Testis (tissue), 3 donors: ENCODE results near the gene DOCK11. TPM values are rescaled to one million over a fixed set of nuclear protein-coding genes. Genes with fewer than 3 reads are reported as not detected.
"Not testable (repeated sequence)": the region's sequence is repeated elsewhere in the genome, so short reads cannot be mapped to it uniquely, and the experiment has no call there.

Experiments
- DNase-seq: peaks from one replicate; pipeline ENCODE4 v3.0.0-alpha.2; 2019
- H3K27ac ChIP-seq, 2 donors: fragments of 200-600 bp; sonication (generic); one replicate each; pipeline ENCODE4 v1.5.1; 2019
- H3K27me3 ChIP-seq: fragments of 200-600 bp; sonication (generic); one replicate; pipeline ENCODE4 v1.5.1; 2019
- H3K36me3 ChIP-seq: fragments of 200-600 bp; sonication (generic); one replicate; pipeline ENCODE4 v1.5.1; 2017; ENCODE audit warnings: low read depth; ENCODE audit errors: missing control alignments
- H3K4me1 ChIP-seq: fragments of 200-600 bp; sonication (generic); one replicate; pipeline ENCODE4 v1.5.1; 2019
- H3K4me3 ChIP-seq, 2 donors: fragments of 200-600 bp; sonication (generic); one replicate each; pipeline ENCODE4 v1.5.1; 2017 to 2019
- H3K9me3 ChIP-seq: fragments of 200-600 bp; sonication (generic); one replicate; pipeline ENCODE4 v1.5.1; 2017
- POLR2A ChIP-seq: fragments of 450-650 bp; IDR thresholded peaks from one replicate; pipeline ENCODE4 v1.6.1; 2017; ENCODE audit warnings: antibody characterized with exemption, mild to moderate bottlenecking, moderate library complexity
- WGBS, 2 donors: methylation state at CpG; one replicate each; pipeline ENCODE4 v1.1.5; 2018; 5-methylcytosine and 5-hydroxymethylcytosine counted together
- intact Hi-C: fragments of 100-400 bp; cut with DNase I; formaldehyde crosslinking; loops from one replicate; pipeline ENCODE4 v1.15.1; 2023; ENCODE audit warnings: low total_unique reads
- polyA plus RNA-seq: library from polyadenylated mRNA; stranded (reverse); fragments of 350-450 nt; fragmentation: Illumina TruSeq; extraction: RNeasy Lipid Tissue Mini Kit (QIAGEN cat#74804); gene quantifications from one replicate; pipeline ENCODE4 v1.2.3, GENCODE V29; 2014; ENCODE audit warnings: low read depth, low replicate concordance; ENCODE audit not compliant: insufficient read depth
- total RNA-seq, 2 donors: library from RNA; depleted of rRNA; stranded (reverse); fragments of >200 nt; gene quantifications; one replicate each; pipeline ENCODE4 v1.2.3, GENCODE V29; 2016
- TF ChIP-seq, protein P1 (sequence below), 3 experiments: fragments of 450-650 bp in 2 of 3; fragments of 200-600 bp in 1 of 3; sonication (generic) in 1 of 3; IDR thresholded peaks; one replicate each; pipeline ENCODE4 v1.5.1; 2016 to 2019; ENCODE audit warnings: antibody characterized with exemption in 3 of 3, mild to moderate bottlenecking in 2 of 3, moderate library complexity in 1 of 3

The DOCK11 gene
- total and polyA plus RNA-seq, 3 donors from 2014 or later, result 4.3 to 5.9 (median 5.8) TPM

DNA sequence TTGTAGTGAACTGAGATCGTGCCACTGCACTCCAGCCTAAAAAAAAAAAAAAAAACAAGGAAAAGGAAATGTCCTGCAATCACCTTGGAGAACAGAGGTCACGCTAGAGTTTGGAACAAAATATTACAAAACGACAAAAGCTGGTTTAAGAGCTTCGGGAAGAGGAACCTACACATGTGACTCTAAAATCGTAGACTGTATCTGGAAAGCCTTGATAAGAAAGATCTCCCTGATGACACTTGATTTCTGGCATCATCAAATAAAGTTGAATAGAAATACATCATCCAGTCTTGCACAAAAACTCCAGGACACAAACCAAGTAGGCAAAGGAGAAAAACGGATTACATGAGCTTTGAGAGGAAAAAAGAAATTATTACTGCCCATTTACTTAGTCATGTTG is 31.1 kb upstream of the DOCK11 start:
- no peak overlapping the region for H3K4me3 ChIP-seq
- no peaks in the 10 kb centered on the region for H3K9me3 ChIP-seq
- TF ChIP-seq, protein P1, sequence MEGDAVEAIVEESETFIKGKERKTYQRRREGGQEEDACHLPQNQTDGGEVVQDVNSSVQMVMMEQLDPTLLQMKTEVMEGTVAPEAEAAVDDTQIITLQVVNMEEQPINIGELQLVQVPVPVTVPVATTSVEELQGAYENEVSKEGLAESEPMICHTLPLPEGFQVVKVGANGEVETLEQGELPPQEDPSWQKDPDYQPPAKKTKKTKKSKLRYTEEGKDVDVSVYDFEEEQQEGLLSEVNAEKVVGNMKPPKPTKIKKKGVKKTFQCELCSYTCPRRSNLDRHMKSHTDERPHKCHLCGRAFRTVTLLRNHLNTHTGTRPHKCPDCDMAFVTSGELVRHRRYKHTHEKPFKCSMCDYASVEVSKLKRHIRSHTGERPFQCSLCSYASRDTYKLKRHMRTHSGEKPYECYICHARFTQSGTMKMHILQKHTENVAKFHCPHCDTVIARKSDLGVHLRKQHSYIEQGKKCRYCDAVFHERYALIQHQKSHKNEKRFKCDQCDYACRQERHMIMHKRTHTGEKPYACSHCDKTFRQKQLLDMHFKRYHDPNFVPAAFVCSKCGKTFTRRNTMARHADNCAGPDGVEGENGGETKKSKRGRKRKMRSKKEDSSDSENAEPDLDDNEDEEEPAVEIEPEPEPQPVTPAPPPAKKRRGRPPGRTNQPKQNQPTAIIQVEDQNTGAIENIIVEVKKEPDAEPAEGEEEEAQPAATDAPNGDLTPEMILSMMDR (IDR thresholded peaks at IDR 0.05), result no peak
- TF ChIP-seq POLR2A, result no peak
- no peaks in the 10 kb centered on the region for H3K27me3 ChIP-seq
- intact Hi-C loops, result no loop called here
- no peak overlapping the region for H3K27ac ChIP-seq
- no peak for DNase-seq
- WGBS, 2 donors, result 69 to 80% methylated on average over 6 of the region's 6 CpGs
- H3K36me3 ChIP-seq, result no peaks in the 10 kb centered on the region
- no peaks in the 10 kb centered on the region for H3K4me1 ChIP-seq

DNA sequence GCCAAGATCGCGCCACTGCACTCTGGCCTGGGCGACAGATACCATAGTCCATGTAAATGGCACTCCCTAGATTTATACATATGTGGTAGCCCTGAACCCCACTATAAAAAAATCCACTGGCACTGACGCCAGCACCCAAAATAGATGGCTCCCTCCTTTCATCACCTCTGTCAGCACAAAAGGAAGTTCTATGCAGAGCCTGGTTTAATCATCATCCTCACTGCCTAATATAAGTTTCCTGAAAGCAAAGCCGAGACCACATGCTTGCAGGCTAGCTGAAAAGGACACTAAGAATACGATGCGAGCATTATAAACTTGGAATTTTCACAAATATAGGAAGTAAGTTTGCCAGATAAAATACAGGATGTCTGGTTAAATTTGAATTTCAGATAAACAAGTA is 27.5 kb upstream of the DOCK11 start:
- intact Hi-C loops, result no loop called here
- no peaks in the 10 kb centered on the region for H3K4me1 ChIP-seq
- WGBS, 2 donors, result 60 to 65% methylated on average over 7 of the region's 7 CpGs

DNA sequence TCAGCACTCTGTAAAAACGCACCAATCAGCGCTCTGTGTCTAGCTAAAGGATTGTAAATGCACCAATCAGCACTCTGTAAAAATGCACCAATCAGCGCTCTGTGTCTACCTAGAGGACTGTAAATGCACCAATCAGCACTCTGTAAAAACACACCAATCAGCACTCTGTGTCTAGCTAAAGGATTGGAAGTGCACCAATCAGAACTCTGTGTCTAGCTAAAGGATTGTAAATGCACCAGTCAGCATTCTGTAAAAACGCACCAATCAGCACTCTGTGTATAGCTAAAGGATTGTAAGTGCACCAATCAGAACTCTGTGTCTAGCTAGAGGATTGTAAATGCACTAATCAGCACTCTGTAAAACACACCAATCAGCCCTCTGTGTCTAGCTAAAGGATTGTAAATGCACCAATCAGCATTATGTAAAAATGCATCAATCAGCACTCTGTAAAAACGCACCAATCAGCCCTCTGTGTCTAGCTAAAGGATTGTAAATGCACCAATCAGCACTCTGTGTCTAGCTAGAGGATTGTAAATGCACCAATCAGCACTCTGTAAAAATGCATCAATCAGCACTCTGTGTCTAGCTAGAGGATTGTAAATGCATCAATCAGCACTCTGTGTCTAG is 24.8 kb upstream of the DOCK11 start:
- H3K36me3 ChIP-seq, H3K4me3 ChIP-seq, H3K9me3 ChIP-seq, DNase-seq, H3K27ac ChIP-seq, H3K4me1 ChIP-seq, H3K27me3 ChIP-seq, intact Hi-C loops: not testable (repeated sequence)
- 90 to 93% methylated on average over 3 to 5 of the region's 5 CpGs for WGBS, 2 donors

More for the DNA sequence above, 27.5 kb upstream of the DOCK11 start:
- H3K36me3 ChIP-seq, result no peaks in the 10 kb centered on the region
- DNase-seq, result no peak
- H3K27me3 ChIP-seq, result no peaks in the 10 kb centered on the region
- no peak overlapping the region for H3K27ac ChIP-seq
- no peak overlapping the region for H3K4me3 ChIP-seq
- H3K9me3 ChIP-seq, result no peaks in the 10 kb centered on the region
- TF ChIP-seq POLR2A, result no peak
- TF ChIP-seq, protein P1 (IDR thresholded peaks at IDR 0.05), result no peak

DNA sequence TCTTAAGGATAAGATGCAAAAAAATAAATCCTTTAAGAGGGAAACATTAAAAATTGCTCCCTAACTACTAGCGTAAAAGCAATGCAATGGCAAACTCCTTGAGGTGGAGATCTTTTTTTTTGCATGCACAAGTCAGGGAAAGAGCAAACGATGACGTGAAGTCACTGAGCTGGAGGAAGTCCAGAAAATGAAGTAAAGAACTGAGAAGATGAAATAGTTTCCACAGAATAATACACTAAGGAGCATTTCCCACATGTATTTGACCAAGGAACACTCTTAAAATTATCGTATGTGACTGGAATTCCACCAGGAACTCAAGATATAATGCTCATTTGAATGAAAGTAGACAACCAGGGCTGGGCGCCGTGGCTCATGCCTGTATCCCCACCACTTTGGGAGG is 21.0 kb upstream of the DOCK11 start:
- Histone ChIP-seq H3K9me3 (no peaks in the 10 kb centered on the region), H3K36me3 (no peaks in the 10 kb centered on the region), H3K4me3 (no peak overlapping the region), H3K27ac (no peak overlapping the region), H3K4me1 (no peaks in the 10 kb centered on the region), H3K27me3 (no peaks in the 10 kb centered on the region)
- TF ChIP-seq POLR2A, result no peak
- TF ChIP-seq, protein P1 (IDR thresholded peaks at IDR 0.05), result no peak
- WGBS, 2 donors, result 67 to 81% methylated on average over 5 to 6 of the region's 6 CpGs
- DNase-seq, result no peak
- intact Hi-C loops, result no loop called here

DNA sequence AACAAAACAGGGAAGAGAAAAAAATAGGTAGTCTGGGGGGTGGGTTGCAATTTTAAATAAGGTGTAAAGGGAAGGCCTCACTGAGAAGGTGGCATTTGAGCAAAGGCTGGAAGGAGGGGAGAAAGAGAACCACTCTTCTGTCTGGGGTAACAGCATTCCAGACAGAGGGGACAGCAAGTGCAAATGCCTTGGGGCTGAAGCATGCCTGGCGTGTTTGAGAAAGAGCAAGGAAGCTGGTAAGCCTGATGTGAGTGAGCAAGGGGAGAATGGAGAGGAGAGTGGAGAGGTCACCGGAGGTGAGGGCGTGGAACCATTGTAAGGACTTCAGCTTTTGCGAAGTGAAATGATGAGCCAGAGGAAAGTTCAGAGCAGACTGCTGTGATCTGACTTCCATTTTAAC is 19.7 kb upstream of the DOCK11 start:
- 90 to 94% methylated on average over 3 to 4 of the region's 4 CpGs for WGBS, 2 donors
- intact Hi-C loops, result no loop called here
- TF ChIP-seq, protein P1 (IDR thresholded peaks at IDR 0.05), result no peak
- TF ChIP-seq POLR2A, result no peak

More for the DNA sequence above, 19.7 kb upstream of the DOCK11 start:
- Histone ChIP-seq H3K9me3 (no peaks in the 10 kb centered on the region), H3K4me1 (no peaks in the 10 kb centered on the region), H3K27ac (no peak overlapping the region), H3K36me3 (no peaks in the 10 kb centered on the region), H3K27me3 (no peaks in the 10 kb centered on the region), H3K4me3 (no peak overlapping the region)
- no peak for DNase-seq
